ENCODE data around the gene TBXAS1.

The TBXAS1 gene

DNA sequence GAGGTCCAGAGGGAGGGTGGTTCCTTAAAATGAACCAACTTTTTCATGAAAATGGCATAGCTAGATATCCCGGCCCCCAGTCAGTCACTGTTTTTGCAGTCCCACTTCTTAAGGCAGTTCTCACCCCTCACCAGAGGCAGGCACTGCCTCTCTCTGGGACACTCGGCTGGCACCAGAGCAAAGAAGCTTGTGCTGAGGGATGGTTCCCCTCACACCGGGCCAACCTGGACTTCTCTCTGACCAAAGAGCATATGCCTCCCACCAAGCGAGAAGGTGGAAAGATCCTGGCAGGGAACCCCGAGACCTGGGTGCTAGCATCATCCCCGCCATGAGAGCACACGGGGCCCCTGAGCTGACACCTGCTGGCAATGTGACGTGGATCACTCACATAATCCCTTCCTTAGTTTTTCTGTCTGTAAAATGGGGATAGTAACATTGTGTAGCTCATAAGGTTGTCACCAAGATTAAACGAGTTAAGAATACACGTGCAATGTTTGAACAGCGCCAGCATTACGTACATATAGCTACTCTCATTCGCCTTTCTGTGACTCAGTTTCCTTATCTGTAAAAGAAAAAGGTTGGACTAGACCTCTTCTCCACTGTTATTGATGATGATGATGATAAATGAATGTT is 145.2 kb downstream of the TBXAS1 start:
- CTCF ChIA-PET: interaction anchor here (1.0 to 2.3 kb wide), 4 partner anchors 13 to 466 kb away, joined by 3 to 9 read pairs (median 6); no protein-coding TSS in a partner anchor
- no peak for DNase-seq (ENCODE audit: extremely low spot score)

GRCh38 chr7:139976055-139976837 is 147.2 kb downstream of the TBXAS1 start:
- ChIA-PET POLR2A (no interaction called here), CTCF (no interaction called here)
- TF ChIP-seq, protein P1, sequence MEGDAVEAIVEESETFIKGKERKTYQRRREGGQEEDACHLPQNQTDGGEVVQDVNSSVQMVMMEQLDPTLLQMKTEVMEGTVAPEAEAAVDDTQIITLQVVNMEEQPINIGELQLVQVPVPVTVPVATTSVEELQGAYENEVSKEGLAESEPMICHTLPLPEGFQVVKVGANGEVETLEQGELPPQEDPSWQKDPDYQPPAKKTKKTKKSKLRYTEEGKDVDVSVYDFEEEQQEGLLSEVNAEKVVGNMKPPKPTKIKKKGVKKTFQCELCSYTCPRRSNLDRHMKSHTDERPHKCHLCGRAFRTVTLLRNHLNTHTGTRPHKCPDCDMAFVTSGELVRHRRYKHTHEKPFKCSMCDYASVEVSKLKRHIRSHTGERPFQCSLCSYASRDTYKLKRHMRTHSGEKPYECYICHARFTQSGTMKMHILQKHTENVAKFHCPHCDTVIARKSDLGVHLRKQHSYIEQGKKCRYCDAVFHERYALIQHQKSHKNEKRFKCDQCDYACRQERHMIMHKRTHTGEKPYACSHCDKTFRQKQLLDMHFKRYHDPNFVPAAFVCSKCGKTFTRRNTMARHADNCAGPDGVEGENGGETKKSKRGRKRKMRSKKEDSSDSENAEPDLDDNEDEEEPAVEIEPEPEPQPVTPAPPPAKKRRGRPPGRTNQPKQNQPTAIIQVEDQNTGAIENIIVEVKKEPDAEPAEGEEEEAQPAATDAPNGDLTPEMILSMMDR (IDR thresholded peaks at IDR 0.05; ENCODE audit: control extremely low read depth, extremely low read depth, low read depth, missing control alignments): no peak
- DNase-seq (ENCODE audit: extremely low spot score): no peak

More for the DNA sequence above, 145.2 kb downstream of the TBXAS1 start:
- POLR2A ChIA-PET: no interaction called here
- TF ChIP-seq, protein P1 (IDR thresholded peaks at IDR 0.05; ENCODE audit: control extremely low read depth, extremely low read depth, low read depth, missing control alignments): no peak

DNA sequence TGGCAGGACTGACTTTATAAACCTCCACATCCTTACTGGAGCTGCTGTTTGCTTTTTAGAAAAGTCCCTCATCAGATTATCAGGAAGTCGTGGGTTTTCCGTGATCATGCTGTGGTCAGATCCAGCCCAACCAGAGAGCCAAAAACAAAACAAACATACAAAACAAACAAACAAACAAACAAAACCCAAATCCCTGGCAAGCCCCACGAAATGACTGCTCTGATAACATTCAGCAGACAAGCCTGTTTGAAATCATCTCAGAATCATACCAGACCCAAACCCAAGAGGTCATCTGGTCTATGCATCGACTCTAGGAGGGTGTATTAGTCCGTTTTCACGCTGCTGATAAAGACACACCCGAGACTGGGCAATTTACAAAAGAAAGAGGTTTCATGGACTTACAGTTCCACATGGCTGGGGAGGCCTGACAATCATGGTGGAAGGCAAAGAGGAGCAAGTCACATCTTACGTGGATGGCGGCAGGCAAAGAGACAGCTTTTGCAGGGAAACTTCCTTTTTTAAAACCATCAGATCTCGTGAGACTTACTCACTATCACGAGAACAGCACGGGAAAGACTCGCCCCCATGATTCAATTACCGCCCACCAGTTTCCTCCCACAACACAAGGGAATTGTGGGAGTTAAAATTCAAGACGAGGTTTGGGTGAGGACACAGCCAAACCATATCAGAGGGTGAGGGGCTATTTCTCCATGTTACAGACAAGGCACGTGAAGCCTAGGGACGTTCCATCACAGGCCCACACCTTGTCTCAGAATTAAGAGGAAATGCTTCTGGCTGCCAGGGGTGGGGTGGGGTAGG is 148.0 kb downstream of the TBXAS1 start:
- ChIA-PET POLR2A (no interaction called here), CTCF (no interaction called here)
- TF ChIP-seq, protein P1 (IDR thresholded peaks at IDR 0.05; ENCODE audit: control extremely low read depth, extremely low read depth, low read depth, missing control alignments): no peak
- DNase-seq (ENCODE audit: extremely low spot score): no peak

GRCh38 chr7:139981511-139981895 is 152.4 kb downstream of the TBXAS1 start:
- TF ChIP-seq, protein P1 (IDR thresholded peaks at IDR 0.05; ENCODE audit: control extremely low read depth, extremely low read depth, low read depth, missing control alignments): no peak
- POLR2A ChIA-PET: no interaction called here
- CTCF ChIA-PET: no interaction called here
- DNase-seq (ENCODE audit: extremely low spot score): no peak

DNA sequence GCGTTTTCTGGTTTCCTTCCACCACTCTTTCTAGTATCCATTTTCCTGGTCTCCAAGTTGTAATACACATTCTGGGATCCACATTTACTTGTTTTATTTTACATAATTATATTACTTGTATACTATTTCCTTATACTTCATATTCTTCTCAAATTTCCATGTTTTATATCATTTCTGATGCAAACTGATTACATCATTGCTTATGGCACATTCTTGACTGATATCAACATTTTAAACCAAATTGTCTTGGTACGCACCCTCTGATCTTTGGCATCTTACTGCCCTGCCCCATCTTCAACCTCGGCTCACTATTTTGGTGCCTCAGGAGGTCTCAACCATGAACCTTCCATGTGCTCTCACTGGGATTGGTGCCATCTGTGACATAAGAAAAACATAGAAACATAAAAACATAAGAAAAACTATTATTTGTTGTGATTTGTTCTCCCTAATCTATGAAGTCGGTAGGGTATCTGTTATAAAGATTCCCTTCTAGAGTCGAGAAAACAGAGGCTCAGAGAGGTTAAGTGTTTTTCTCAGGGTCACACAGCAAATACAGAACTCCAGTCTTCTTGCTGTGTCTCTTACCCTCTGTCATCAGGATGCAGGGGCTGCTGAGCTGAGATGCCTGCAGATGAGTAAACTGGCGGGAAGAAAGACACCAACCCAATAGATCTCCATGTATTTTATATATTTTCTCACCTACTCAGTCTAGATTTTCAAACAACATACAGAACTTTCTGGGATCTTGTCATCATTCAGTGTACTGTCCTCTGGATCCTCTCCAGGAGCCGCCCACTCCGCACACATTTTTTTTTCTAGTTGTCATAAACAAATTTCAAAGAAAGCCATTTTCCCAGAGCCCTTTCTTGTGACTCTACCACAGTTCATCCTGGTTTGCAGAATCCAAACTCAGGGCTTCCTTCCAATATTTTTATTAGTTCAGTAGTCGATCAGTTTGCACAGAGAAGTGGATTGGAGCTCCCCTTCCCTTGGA is 154.2 kb downstream of the TBXAS1 start:
- DNase-seq (ENCODE audit: extremely low spot score): no peak
- TF ChIP-seq, protein P1 (IDR thresholded peaks at IDR 0.05; ENCODE audit: control extremely low read depth, extremely low read depth, low read depth, missing control alignments): no peak
- ChIA-PET CTCF (no interaction called here), POLR2A (no interaction called here)
